ENCODE results near the gene PILRA. TPM values are rescaled to one million over a fixed set of nuclear protein-coding genes. Genes with fewer than 3 reads are reported as not detected.
"Not testable (repeated sequence)": the region's sequence is repeated elsewhere in the genome, so short reads cannot be mapped to it uniquely, and the experiment has no call there.

Gene PILRA
- total RNA-seq, 1 experiment from 2014 or later, result not detected

DNA sequence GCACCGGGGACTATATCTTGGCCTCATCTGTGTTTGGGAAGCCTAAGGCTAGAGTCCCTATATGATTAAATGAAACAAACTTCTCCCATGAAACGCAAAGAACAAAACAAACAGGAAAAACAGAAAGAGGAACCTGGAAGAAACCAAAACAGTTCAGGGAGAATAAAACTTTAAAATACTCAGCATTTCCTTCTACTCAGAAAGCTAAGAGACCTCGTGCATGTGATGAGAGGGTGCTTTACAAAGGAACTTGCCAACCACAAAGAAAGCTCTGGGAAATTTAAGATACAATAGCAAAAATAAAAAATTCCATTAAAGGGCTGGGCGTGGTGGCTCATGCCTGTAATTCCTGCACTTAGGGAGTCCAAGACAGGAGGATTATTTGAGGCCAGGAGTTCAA lies 6.9 kb downstream of the PILRA start:
- DNase-seq (ENCODE audit: low read depth), result no peak

GRCh38 chr7:100381531-100382233 lies 8.4 kb downstream of the PILRA start:
- not testable (repeated sequence) for DNase-seq (ENCODE audit: low read depth)

DNA sequence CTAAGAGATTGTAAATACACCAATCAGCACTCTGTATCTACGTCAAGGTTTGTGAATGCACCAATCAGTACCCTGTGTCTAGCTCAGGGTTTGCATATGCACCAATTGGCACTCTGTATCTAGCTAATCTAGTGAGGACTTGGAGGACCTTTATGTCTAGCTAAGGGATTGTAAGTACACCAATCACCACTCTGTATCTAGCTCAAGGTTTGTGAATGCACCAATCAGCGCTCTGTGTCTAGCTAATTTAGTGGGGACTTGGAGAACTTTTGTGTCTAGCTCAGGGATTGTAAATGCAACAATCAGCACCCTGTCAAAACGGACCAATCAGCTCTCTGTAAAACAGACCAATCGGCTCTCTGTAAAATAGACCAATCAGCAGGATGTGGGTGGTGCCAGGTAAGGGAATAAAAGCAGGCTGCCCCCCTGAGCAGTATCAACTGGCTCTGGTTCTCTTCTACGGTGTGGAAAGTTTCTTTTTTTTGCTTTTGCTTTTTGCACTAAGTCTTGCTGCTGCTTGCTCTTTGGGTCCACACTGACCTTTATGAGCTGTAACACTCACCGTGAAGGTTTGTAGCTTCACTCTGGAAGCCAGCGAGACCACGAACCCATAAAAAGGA lies 9.1 kb downstream of the PILRA start:
- not testable (repeated sequence) for DNase-seq (ENCODE audit: low read depth)

DNA sequence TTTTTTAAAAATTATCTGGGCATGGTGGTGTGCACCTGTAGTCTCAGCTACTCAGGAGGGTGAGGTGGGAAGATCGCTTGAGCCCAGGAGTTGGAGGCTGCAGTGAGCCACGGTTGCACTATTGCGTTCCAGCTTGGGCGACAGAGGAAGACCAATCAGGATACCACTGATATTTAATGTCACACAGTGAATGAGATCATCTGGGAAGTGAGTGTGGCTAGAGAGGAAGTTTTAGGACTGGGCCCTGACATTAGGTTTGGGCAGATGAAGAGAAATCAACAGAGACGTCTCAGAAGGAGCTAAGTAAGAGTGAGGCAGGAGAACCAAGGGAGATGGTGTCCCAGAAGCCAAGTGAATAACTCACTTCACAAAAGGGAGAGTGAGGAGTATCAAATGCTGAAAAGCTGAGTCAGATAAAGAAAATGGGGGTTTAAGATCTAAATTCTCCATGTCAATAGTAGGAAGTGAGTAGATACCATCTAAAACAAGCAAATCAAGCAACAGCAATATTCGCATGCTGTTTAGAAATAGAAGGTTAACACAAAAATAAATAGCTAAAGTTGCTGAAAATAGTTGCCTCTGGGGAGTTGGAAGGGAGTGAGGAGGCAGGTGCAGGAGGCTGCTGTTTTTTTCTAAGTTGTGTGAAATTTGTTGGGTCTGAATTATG lies 11.5 kb downstream of the PILRA start:
- DNase-seq (ENCODE audit: low read depth), result no peak

GRCh38 chr7:100386940-100387339 lies 13.7 kb downstream of the PILRA start:
- DNase-seq (ENCODE audit: low read depth), result no peak

DNA sequence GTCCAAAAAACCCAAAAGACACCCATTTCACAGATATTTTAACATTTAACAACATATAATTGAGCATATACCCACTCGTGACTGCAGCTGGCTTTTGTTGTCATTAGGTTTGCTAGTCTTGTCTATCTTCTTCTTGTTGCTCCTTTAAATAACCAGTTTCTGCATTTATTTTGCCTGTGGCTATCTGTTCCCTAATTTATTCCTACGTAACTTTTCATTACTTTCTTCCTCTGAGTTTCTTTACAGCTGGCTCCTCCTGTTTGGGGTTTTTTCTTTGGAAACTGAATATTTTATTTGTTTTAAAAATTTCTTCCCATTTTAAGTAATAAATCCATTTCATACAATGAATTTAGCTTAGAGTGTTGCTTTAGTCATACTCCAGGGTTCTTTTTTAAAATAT lies 14.4 kb downstream of the PILRA start:
- no peak for DNase-seq (ENCODE audit: low read depth)

- no peak for DNase-seq (ENCODE audit: low read depth)
Observed at GRCh38 chr7:100389437-100390088, 16.3 kb downstream of the PILRA start.

GRCh38 chr7:100390286-100391009 lies 17.2 kb downstream of the PILRA start:
- DNase-seq (ENCODE audit: low read depth), result no peak

- DNase-seq (ENCODE audit: low read depth), result no peak
Observed at GRCh38 chr7:100393233-100393905, 20.1 kb downstream of the PILRA start.

- no peak for DNase-seq (ENCODE audit: low read depth)
Observed at GRCh38 chr7:100394077-100394476, 20.8 kb downstream of the PILRA start.

DNA sequence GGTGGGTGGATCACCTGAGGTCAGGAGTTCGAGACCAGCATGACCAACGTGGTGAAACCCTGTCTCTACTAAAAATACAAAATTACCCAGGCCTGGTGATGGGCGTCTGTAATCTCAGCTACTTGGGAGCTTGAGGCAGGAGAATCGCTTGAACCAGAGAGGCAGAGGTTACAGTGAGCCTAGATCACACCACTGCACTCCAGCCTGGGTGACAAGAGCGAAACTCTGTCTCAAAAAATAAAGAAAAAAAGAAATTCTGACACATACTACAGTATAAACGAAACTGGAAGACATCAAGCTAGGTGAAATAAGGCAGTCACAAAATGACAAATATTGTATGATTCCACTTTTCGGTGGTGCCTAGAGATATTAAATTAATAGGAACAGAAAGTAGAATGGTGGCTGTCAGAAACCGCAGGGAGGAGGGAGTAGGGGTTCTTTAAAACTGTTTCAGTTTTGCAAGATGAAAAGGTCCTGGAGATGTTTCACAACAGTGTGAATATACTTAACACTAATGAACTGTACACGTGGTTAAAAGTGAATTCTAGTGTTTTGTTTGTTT lies 23.2 kb downstream of the PILRA start:
- no peak for DNase-seq (ENCODE audit: low read depth)

DNA sequence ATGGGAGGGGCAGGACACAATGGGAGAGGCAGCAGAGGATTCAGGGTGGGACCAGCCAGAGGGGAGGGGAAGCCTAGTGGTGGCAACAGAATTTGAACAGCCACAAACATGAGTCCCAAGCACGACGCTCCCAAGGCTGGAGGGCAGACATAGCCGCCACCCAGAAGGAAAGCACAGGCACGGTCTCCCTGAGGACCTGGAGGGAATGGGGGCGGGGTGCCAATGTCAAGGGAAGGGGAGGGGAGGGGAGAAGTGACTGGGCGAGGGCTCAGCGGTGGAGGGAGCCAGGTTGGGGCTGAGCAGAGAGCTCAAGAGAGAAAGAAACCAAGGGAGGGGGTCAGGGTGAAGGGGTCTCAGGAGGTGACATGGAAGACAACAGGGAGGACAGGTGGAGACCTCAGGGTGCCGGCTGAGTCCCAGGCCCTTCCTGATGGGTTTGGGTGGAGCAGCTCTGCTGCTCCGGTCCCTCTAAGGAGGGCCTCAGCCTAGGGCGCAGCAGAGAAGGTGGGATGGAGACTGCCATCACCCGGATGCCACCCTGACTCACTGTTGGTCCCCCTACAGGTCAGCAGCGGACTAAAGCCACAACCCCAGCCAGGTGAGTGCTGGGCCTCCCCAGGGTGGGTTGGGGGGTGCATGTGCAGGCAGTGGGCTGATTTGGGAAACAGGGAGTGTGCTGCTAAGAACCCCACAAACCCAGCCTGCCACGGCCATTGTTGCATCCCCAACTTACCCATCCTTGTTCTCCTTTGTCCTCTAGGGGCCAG lies 24.2 kb downstream of the PILRA start:
- DNase-seq (ENCODE audit: low read depth), result no peak

DNA sequence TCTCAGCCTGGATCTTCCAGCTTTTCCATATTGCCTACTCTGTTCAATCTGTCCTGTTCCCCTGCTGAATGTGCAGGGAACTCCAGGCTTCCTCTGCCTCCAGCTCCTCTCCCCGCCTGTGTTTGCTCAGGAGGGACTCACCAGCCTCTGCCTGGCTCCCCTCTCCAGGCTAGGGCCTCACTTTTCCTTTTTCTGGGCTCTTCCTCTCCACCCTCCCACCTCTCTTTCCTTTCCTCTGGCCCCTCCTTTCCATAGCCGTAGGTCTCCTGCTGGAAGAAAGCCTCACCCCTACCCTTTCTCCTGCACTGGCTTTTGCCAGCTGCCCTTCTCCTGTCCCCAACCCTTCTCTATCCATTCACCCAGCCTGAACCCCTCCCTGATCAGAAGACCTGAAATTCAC lies 25.0 kb downstream of the PILRA start:
- no peak for DNase-seq (ENCODE audit: low read depth)

DNA sequence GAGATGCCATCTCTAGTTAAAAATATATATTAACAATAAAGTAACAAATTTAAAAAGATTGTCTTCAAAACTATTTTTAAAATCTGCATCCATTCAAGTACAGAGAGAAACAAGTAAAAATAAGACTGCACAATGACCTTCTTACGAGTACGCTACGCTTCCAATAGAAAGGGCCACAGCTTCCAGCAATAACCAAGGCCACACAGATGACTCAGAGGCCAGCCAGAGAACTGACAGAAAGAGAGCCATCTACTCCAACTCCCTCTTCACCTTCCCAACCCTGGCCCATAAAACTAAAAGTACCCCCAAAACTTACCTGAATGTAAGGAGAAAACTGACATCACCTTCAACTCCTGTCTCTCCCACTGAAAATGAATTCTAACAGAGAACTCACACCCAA lies 26.8 kb downstream of the PILRA start:
- no peak for DNase-seq (ENCODE audit: low read depth)

GRCh38 chr7:100400656-100401055 lies 27.4 kb downstream of the PILRA start:
- no peak for DNase-seq (ENCODE audit: low read depth)

GRCh38 chr7:100401811-100402210 lies 28.5 kb downstream of the PILRA start:
- DNase-seq (ENCODE audit: low read depth), result no peak

- DNase-seq (ENCODE audit: low read depth), result no peak
Observed at GRCh38 chr7:100402241-100402640, 29.0 kb downstream of the PILRA start.

DNA sequence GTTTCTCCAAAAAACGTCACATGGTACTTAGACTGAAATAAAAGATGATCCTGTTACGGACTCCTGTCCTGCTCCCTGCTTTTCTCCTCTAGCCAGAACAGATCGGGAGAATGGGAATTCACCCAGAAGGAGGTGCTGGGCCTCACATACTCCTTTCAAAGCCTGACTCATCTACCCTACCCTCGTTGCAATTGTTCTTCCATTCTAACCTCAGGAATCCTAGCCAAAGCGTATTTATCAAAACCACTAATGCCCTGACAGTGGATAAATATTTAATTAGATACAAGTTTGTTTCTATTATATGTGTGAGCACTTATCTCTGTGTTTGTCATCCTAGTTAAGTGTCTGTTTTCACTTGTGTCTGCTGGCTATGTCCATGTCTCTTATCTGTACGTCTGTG lies 33.5 kb downstream of the PILRA start:
- peak; percentile 60 for DNase-seq (ENCODE audit: low read depth)

- peak; percentile 78 for DNase-seq (ENCODE audit: low read depth)
Observed at GRCh38 chr7:100407285-100408180, 34.2 kb downstream of the PILRA start.
